HFFc6 (cell line): ENCODE measurements around the gene MPO. TPM values are rescaled to one million over a fixed set of nuclear protein-coding genes. Genes with fewer than 3 reads are reported as not detected.

Experiments
- DNase-seq: peaks from one replicate; pipeline ENCODE4 v3.0.0-alpha.2; 2018
- H3K27ac Mint-ChIP-seq: 2 replicates; pipeline ENCODE4 v1.8.0; 2020; ENCODE audit warnings: mild to moderate bottlenecking, mixed read lengths
- H3K27me3 Mint-ChIP-seq: 2 replicates; pipeline ENCODE4 v1.8.0; 2021; ENCODE audit warnings: mild to moderate bottlenecking, moderate library complexity, mixed read lengths; ENCODE audit not compliant: insufficient read depth
- H3K36me3 Mint-ChIP-seq: 2 replicates; pipeline ENCODE4 v1.8.0; 2021; ENCODE audit warnings: low read depth, mixed read lengths
- H3K4me1 Mint-ChIP-seq: 2 replicates; pipeline ENCODE4 v1.8.0; 2020; ENCODE audit warnings: low read depth, mixed read lengths
- H3K4me3 Mint-ChIP-seq: 2 replicates; pipeline ENCODE4 v1.8.0; 2020; ENCODE audit warnings: mild to moderate bottlenecking, moderate library complexity, mixed read lengths
- H3K9me3 Mint-ChIP-seq: 2 replicates; pipeline ENCODE4 v1.8.0; 2020; ENCODE audit warnings: mild to moderate bottlenecking, mixed read lengths
- total RNA-seq, 6 experiments: library from RNA; stranded (reverse); fragmentation: NEBNext Ultra II Directional; extraction: Animal tissue kit (Norgen Biotek cat#: 25700); gene quantifications; 2 replicates in 1 of 6; 3 replicates in 5 of 6; pipeline ENCODE4 v1.2.3, GENCODE V29; 2021
- TF ChIP-seq, protein P1 (sequence below): fragments of 200-600 bp; sonication (generic); IDR thresholded peaks from 2 replicates; pipeline ENCODE4 v1.5.0; 2021; ENCODE audit warnings: antibody characterized with exemption, mild to moderate bottlenecking

Gene MPO
- total RNA-seq, 6 experiments from 2014 or later: not detected

DNA sequence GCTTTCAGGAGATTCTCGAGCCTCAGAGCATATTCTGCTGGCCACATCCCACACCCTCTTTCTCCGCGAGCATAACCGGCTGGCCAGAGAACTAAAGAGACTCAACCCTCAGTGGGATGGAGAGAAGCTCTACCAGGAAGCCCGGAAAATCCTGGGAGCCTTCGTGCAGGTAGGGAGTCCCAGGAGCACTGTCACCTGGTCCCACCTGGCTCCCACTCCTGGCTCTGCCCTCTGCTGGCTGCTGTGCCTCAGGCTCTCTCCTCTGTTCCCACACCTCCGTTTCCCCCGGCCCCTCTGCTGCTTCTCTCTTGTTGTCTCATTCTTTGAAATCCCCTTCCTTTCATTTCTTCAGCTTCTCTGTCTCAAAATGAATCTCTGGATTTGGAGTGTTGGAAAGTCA, 25.9 kb downstream of the MPO start:
- H3K27me3 Mint-ChIP-seq: peaks cover 46% of the 10 kb centered on the region
- no peaks in the 10 kb centered on the region for H3K36me3 Mint-ChIP-seq
- H3K4me3 Mint-ChIP-seq: no peak overlapping the region
- TF ChIP-seq, protein P1, sequence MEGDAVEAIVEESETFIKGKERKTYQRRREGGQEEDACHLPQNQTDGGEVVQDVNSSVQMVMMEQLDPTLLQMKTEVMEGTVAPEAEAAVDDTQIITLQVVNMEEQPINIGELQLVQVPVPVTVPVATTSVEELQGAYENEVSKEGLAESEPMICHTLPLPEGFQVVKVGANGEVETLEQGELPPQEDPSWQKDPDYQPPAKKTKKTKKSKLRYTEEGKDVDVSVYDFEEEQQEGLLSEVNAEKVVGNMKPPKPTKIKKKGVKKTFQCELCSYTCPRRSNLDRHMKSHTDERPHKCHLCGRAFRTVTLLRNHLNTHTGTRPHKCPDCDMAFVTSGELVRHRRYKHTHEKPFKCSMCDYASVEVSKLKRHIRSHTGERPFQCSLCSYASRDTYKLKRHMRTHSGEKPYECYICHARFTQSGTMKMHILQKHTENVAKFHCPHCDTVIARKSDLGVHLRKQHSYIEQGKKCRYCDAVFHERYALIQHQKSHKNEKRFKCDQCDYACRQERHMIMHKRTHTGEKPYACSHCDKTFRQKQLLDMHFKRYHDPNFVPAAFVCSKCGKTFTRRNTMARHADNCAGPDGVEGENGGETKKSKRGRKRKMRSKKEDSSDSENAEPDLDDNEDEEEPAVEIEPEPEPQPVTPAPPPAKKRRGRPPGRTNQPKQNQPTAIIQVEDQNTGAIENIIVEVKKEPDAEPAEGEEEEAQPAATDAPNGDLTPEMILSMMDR: no peak
- H3K9me3 Mint-ChIP-seq: no peaks in the 10 kb centered on the region
- H3K27ac Mint-ChIP-seq: no peak overlapping the region
- no peak for DNase-seq
- no peaks in the 10 kb centered on the region for H3K4me1 Mint-ChIP-seq

DNA sequence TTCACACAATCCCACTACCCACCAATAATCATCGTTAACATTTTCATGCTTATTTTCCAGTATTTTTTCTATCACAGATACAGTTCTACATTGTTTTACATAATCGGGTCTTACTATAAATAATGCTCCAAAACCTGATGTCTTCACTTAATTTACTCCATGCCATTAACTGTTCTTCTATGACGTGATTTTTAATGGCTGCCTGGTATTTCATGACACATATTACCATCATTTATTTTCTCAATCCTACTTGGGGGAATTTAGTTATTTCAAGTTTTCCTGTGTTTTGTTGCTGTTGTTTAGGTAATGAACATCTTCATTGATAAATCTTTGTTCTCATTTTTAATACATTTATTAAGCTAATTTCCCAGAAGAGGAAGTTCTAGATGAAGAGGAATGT, 27.7 kb downstream of the MPO start:
- Mint-ChIP-seq H3K4me3 (no peak overlapping the region), H3K4me1 (no peaks in the 10 kb centered on the region), H3K27me3 (peaks cover 35% of the 10 kb centered on the region), H3K9me3 (no peaks in the 10 kb centered on the region), H3K36me3 (no peaks in the 10 kb centered on the region), H3K27ac (no peak overlapping the region)
- DNase-seq: no peak
- TF ChIP-seq, protein P1: no peak

DNA sequence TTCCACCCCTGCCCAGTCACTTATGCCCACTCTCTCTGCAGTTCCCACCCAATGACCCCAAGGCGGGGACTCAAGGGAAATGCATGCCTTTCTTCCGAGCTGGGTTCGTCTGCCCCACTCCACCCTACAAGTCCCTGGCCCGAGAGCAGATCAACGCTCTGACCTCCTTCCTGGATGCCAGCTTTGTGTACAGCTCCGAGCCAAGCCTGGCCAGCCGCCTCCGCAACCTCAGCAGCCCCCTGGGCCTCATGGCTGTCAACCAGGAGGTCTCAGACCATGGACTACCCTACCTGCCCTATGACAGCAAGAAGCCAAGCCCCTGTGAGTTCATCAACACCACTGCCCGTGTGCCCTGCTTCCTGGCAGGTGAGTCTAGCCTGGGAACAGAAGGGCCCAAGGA, 28.6 kb downstream of the MPO start:
- DNase-seq: no peak
- Mint-ChIP-seq H3K9me3 (no peaks in the 10 kb centered on the region), H3K36me3 (no peaks in the 10 kb centered on the region), H3K27me3 (peaks cover 32% of the 10 kb centered on the region), H3K27ac (no peak overlapping the region), H3K4me3 (no peak overlapping the region), H3K4me1 (no peaks in the 10 kb centered on the region)
- TF ChIP-seq, protein P1: no peak

DNA sequence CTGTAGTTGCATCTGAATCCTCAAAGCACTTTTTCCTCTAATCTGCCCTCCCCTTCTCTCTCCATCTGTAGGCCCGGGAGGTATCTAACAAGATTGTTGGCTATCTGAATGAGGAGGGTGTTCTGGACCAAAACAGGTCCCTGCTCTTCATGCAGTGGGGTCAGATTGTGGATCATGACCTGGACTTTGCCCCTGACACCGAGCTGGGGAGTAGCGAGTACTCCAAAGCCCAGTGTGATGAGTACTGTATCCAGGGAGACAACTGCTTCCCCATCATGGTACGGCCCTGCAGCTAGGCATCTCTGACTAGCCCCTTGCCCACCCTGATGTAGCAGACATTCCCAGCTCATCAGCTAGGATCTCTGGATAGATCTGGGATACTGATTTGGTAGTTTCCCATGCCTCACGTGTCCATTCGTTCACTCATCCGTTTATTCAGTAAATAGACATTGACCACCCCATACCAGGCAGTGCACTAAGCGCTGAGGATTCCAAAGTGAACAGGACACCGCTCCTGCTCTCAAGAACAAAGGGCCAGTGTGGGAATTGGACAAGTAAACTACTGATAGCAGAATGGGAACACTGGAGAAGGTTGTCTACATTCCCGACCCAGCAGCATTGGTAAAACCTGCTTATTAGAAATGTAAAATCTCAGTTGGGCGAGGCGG, 30.3 kb downstream of the MPO start:
- Mint-ChIP-seq H3K9me3 (no peaks in the 10 kb centered on the region), H3K27me3 (peaks cover 36% of the 10 kb centered on the region), H3K4me3 (no peak overlapping the region), H3K4me1 (no peaks in the 10 kb centered on the region), H3K36me3 (no peaks in the 10 kb centered on the region), H3K27ac (no peak overlapping the region; the same call in 1 of the 2 replicates)
- DNase-seq: no peak
- TF ChIP-seq, protein P1: no peak

DNA sequence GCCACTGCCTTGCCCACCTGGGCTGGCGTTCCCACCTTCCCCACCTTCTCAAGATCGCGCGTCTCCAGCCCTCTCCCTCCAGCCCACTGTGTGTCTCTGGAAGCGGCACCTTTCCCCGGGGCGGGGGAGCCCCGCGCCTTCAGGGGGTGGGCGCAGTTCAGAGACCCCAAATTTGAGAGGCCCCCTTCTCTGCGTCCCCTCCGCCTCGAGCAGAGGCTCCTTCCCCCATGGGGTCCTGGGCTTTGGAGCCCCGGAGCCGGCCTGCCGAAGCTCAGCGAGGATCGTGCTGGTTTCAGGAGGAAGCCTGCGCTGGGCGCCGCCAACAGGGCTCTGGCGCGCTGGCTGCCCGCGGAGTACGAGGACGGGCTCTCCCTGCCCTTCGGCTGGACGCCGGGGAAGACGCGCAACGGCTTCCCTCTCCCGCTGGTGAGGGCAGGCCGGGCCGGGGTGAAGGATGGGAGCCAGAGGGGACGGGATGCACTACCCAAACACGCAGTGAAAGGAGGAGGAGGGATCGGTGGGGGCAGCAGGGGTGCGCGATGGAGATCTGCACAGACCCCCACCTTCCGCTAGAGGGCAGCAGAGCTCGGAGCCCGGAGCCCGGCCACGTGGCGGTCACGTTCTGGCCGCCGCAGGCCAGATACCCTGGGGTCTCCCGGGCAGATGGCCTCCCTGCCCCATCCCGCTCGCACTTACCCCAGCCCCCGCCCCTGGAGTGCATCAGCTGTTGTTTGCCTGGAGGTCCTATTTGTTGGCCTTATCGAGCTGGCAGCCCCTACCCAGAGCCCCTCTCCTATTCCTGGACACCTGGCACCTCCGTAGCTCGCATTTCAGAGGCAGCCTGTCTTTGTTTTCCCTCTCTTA, 31.2 kb downstream of the MPO start:
- H3K27me3 Mint-ChIP-seq: peaks cover 34% of the 10 kb centered on the region
- H3K36me3 Mint-ChIP-seq: no peaks in the 10 kb centered on the region
- no peaks in the 10 kb centered on the region for H3K4me1 Mint-ChIP-seq
- no peaks in the 10 kb centered on the region for H3K9me3 Mint-ChIP-seq
- DNase-seq: peak; percentile 13
- TF ChIP-seq, protein P1: peak; percentile 97
- H3K27ac Mint-ChIP-seq: no peak overlapping the region
- peak overlapping the region; percentile 78 for H3K4me3 Mint-ChIP-seq
